Karpas-422 (cell line): Measurements from ENCODE around the gene SLC26A8. TPM values are rescaled to one million over a fixed set of nuclear protein-coding genes. Genes with fewer than 3 reads are reported as not detected.

ENCODE experiments used
- DNase-seq: peaks from one replicate; pipeline ENCODE4 v3.0.0-alpha.2; 2015
- H2AFZ ChIP-seq: fragments of 200-600 bp; sonication (generic); 2 replicates; pipeline ENCODE4 v1.6.1; 2014; ENCODE audit warnings: antibody characterized with exemption, low read length, mixed read lengths
- H3K27ac ChIP-seq: fragments of 200-600 bp; sonication (generic); 2 replicates; pipeline ENCODE4 v1.5.1; 2014; ENCODE audit warnings: mild to moderate bottlenecking, low read length, moderate library complexity
- H3K27me3 ChIP-seq: fragments of 200-600 bp; sonication (generic); 2 replicates; pipeline ENCODE4 v1.6.1; 2014; ENCODE audit warnings: low read length, mixed read lengths
- H3K36me3 ChIP-seq: fragments of 200-600 bp; sonication (generic); 2 replicates; pipeline ENCODE4 v1.6.1; 2014; ENCODE audit warnings: low read length, mixed read lengths; ENCODE audit not compliant: insufficient read depth
- H3K4me1 ChIP-seq: fragments of 200-600 bp; sonication (generic); 2 replicates; pipeline ENCODE4 v1.6.1; 2014; ENCODE audit warnings: mild to moderate bottlenecking, low read length, mixed read lengths
- H3K4me2 ChIP-seq: fragments of 200-600 bp; sonication (generic); 2 replicates; pipeline ENCODE4 v1.6.1; 2014; ENCODE audit warnings: low read length, low read depth, mild to moderate bottlenecking; ENCODE audit not compliant: poor library complexity, severe bottlenecking
- H3K4me3 ChIP-seq: fragments of 200-600 bp; sonication (generic); 2 replicates; pipeline ENCODE4 v1.5.1; 2014; ENCODE audit warnings: mild to moderate bottlenecking, antibody characterized with exemption, low read length, mixed read lengths
- H3K79me2 ChIP-seq: fragments of 200-600 bp; sonication (generic); 2 replicates; pipeline ENCODE4 v1.6.1; 2014; ENCODE audit warnings: mild to moderate bottlenecking, low read length, mixed read lengths
- H3K9ac ChIP-seq: fragments of 200-600 bp; sonication (generic); 2 replicates; pipeline ENCODE4 v1.6.0; 2014; ENCODE audit warnings: low read length
- H3K9me2 ChIP-seq: fragments of 200-600 bp; sonication (generic), shearing (Covaris generic); replicated peaks from 2 replicates; pipeline ENCODE4 v1.6.0; 2014; ENCODE audit warnings: mild to moderate bottlenecking, low read length, moderate library complexity; ENCODE audit not compliant: insufficient read depth
- H3K9me3 ChIP-seq: fragments of 300-700, 200-600 bp; sonication (generic); 2 replicates; pipeline ENCODE4 v1.6.1; 2014; ENCODE audit warnings: low read length, mixed read lengths
- H4K20me1 ChIP-seq: fragments of 200-600 bp; sonication (generic); 2 replicates; pipeline ENCODE4 v1.6.1; 2014; ENCODE audit warnings: mild to moderate bottlenecking, antibody characterized with exemption, low read length, low read depth; ENCODE audit not compliant: insufficient read depth
- total RNA-seq: library from RNA; depleted of rRNA; stranded (reverse); fragments of >200 nt; shearing (Covaris generic); gene quantifications from 2 replicates; pipeline ENCODE4 v1.2.3, GENCODE V29; 2014; ENCODE audit warnings: low replicate concordance; rRNA removed

The SLC26A8 gene, protein sequence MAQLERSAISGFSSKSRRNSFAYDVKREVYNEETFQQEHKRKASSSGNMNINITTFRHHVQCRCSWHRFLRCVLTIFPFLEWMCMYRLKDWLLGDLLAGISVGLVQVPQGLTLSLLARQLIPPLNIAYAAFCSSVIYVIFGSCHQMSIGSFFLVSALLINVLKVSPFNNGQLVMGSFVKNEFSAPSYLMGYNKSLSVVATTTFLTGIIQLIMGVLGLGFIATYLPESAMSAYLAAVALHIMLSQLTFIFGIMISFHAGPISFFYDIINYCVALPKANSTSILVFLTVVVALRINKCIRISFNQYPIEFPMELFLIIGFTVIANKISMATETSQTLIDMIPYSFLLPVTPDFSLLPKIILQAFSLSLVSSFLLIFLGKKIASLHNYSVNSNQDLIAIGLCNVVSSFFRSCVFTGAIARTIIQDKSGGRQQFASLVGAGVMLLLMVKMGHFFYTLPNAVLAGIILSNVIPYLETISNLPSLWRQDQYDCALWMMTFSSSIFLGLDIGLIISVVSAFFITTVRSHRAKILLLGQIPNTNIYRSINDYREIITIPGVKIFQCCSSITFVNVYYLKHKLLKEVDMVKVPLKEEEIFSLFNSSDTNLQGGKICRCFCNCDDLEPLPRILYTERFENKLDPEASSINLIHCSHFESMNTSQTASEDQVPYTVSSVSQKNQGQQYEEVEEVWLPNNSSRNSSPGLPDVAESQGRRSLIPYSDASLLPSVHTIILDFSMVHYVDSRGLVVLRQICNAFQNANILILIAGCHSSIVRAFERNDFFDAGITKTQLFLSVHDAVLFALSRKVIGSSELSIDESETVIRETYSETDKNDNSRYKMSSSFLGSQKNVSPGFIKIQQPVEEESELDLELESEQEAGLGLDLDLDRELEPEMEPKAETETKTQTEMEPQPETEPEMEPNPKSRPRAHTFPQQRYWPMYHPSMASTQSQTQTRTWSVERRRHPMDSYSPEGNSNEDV
- total RNA-seq, result not detected in 2 replicates

DNA sequence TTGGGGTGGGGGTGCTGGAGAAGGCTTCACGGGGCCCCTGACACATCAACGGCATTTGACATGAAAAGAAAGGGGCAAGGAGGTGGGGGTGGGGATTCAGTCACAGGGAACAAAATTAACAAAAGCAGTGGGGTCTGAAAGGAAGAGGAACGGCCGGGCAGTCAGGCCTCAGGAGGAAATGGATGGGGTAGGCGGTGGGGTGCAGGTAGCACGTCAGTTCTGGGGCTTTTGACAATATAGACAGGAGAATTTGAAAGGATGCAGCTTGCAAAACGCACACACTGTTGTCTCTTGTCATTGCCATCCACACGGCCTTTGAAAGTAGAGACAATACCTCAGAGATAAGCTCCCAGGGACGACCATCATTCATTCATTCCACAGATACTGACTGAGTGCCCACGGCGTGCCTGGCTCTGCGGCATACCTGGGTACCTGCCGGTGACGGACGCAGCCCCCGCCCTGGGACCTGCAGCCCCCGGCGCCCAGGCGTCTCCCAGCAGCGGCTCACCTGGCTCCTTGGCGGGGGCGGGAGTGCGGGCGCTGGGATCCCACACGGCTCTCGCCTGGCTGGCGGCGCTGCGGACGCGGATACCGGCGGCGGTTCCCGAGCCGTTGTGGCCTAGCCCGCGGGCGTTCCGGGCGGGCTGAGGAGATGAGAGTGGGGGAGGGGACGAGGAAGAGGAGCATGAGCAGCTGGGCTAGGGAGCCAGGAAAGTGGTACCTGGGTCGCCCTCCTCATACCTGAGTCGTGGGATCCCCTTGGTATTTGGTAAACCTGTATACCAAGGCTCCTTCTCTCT is at the start of gene SLC26A8:
Gene SLC26A8, minus strand, starts transcription at position 646 of the 800 bp plus-strand sequence. CDS start 4,934 bp downstream, outside the sequence.
- no peaks in the 10 kb centered on the region for H3K27me3 ChIP-seq
- no peak within 1 kb of the TSS for H3K4me2 ChIP-seq
- no peak within 1 kb of the TSS for H3K4me3 ChIP-seq
- H3K9me3 ChIP-seq, result no peaks in the 10 kb centered on the region
- H3K9ac ChIP-seq, result no peak within 1 kb of the TSS
- no peaks in the 10 kb centered on the region for H3K36me3 ChIP-seq
- peaks cover 16% of the 10 kb centered on the region for H3K79me2 ChIP-seq
- H4K20me1 ChIP-seq, result peaks cover 4% of the 10 kb centered on the region; the same call in 1 of the 2 replicates
- DNase-seq, result no peak
- no peaks in the 10 kb centered on the region for H3K9me2 ChIP-seq
- no peaks in the 10 kb centered on the region; the same call in 1 of the 2 replicates for H3K4me1 ChIP-seq
- no peak within 1 kb of the TSS for H3K27ac ChIP-seq
- no peak within 1 kb of the TSS for H2AFZ ChIP-seq

DNA sequence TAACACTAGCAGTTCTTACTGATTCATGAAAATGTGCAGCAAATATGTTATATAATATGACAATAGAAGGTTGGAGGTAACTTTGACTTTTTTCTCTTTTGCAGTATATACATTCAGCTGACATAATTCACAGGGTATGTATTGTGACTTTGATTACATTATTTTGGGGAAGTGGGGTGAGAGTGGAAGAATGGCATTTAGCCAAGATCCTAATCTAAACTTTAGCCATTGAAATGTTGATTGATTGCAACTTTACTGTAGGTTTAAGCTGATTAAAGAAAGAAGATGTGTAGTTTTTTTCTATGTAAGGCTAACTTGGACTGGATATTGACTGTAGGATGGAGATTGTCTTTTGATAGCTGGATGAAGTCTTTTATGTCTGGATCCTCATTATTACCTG is 49.1 kb upstream of the SLC26A8 start:
- H3K4me3 ChIP-seq, result no peak overlapping the region
- no peak overlapping the region for H3K9ac ChIP-seq
- H3K4me2 ChIP-seq, result no peak overlapping the region
- no peak overlapping the region for H3K27ac ChIP-seq
- no peaks in the 10 kb centered on the region; the same call in 1 of the 2 replicates for H3K4me1 ChIP-seq
- no peak overlapping the region for H2AFZ ChIP-seq
- H3K9me3 ChIP-seq, result no peaks in the 10 kb centered on the region
- H3K27me3 ChIP-seq, result no peaks in the 10 kb centered on the region
- H3K36me3 ChIP-seq, result peaks cover 25% of the 10 kb centered on the region; the same call in 1 of the 2 replicates
- H3K79me2 ChIP-seq, result peaks cover 76% of the 10 kb centered on the region
- no peak for DNase-seq
- no peaks in the 10 kb centered on the region for H3K9me2 ChIP-seq
- H4K20me1 ChIP-seq, result no peaks in the 10 kb centered on the region

DNA sequence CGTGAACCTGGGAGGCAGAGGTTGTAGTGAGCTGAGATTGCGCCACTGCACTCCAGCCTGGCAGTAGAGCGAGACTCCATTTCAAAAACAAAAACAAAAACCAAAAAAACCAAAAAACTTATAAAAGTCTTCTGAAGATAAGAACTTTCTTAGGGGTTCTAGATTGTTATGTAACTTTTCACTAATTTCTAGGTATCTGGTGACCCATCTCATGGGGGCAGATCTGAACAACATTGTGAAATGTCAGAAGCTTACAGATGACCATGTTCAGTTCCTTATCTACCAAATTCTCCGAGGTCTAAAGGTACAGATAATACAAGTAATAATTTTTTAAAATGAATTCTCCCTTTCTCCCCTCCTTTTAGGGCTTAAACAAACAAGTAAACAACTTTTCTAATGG is 48.2 kb upstream of the SLC26A8 start:
- H3K9me3 ChIP-seq, result no peaks in the 10 kb centered on the region
- H3K36me3 ChIP-seq, result peaks cover 16% of the 10 kb centered on the region; the same call in 1 of the 2 replicates
- H3K79me2 ChIP-seq, result peaks cover 76% of the 10 kb centered on the region
- no peak overlapping the region for H2AFZ ChIP-seq
- H3K9ac ChIP-seq, result no peak overlapping the region
- no peak overlapping the region for H3K4me3 ChIP-seq
- no peak overlapping the region for H3K27ac ChIP-seq
- H3K27me3 ChIP-seq, result no peaks in the 10 kb centered on the region
- H4K20me1 ChIP-seq, result no peaks in the 10 kb centered on the region
- H3K9me2 ChIP-seq, result no peaks in the 10 kb centered on the region
- no peak for DNase-seq
- H3K4me2 ChIP-seq, result no peak overlapping the region
- H3K4me1 ChIP-seq, result no peaks in the 10 kb centered on the region; the same call in 1 of the 2 replicates

DNA sequence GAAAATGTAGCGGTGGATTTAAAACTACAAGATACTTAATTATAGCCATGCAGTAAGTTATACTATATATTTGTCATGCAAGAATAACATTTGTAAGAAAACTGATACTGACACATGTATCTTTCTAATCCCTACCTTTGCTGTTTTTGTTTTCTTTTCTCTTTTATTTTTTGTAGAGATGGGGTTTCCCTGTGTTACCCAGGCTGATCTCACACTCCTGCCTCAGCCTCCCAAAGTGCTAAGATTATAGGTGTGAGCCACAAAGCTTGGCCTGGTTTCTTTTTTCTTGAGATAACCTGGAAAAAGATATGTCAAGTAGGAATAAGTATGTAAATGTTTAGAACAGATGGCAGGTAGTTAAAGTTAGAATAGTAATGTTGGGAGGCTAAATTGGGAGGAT is 47.3 kb upstream of the SLC26A8 start:
- no peak overlapping the region for H3K4me2 ChIP-seq
- H3K27ac ChIP-seq, result no peak overlapping the region
- peaks cover 81% of the 10 kb centered on the region for H3K79me2 ChIP-seq
- H3K27me3 ChIP-seq, result no peaks in the 10 kb centered on the region
- no peak overlapping the region for H2AFZ ChIP-seq
- H3K9me3 ChIP-seq, result no peaks in the 10 kb centered on the region
- no peaks in the 10 kb centered on the region for H3K9me2 ChIP-seq
- H4K20me1 ChIP-seq, result no peaks in the 10 kb centered on the region
- no peaks in the 10 kb centered on the region; the same call in 1 of the 2 replicates for H3K4me1 ChIP-seq
- H3K4me3 ChIP-seq, result no peak overlapping the region
- peaks cover 8% of the 10 kb centered on the region; the same call in 1 of the 2 replicates for H3K36me3 ChIP-seq
- H3K9ac ChIP-seq, result no peak overlapping the region
- no peak for DNase-seq

DNA sequence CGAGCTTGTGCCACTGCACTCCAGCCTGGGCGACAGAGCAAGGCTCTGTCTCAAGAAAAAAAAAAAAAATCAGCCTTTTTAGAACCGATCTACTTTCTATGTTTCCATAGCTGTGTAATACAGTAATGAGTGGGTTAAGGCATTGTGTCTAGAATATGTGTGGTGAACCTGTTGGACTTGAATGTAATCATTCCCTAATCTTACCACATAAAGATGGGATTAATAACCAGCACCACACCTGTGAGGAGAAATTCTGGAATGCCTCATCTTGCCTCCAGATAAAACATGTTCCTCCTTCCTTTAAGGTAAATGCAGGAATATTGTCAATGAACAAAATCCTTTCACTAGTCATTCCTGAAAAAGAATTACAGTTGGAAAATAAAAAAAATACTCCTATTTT is 46.8 kb upstream of the SLC26A8 start:
- H4K20me1 ChIP-seq, result no peaks in the 10 kb centered on the region
- no peak for DNase-seq
- H3K27me3 ChIP-seq, result no peaks in the 10 kb centered on the region
- H3K4me2 ChIP-seq, result no peak overlapping the region
- H3K4me1 ChIP-seq, result no peaks in the 10 kb centered on the region; the same call in 1 of the 2 replicates
- H3K9ac ChIP-seq, result no peak overlapping the region
- no peak overlapping the region for H2AFZ ChIP-seq
- no peak overlapping the region for H3K4me3 ChIP-seq
- no peak overlapping the region for H3K27ac ChIP-seq
- H3K9me3 ChIP-seq, result no peaks in the 10 kb centered on the region
- H3K9me2 ChIP-seq, result no peaks in the 10 kb centered on the region
- H3K79me2 ChIP-seq, result peaks cover 81% of the 10 kb centered on the region
- H3K36me3 ChIP-seq, result peaks cover 4% of the 10 kb centered on the region; the same call in 1 of the 2 replicates

DNA sequence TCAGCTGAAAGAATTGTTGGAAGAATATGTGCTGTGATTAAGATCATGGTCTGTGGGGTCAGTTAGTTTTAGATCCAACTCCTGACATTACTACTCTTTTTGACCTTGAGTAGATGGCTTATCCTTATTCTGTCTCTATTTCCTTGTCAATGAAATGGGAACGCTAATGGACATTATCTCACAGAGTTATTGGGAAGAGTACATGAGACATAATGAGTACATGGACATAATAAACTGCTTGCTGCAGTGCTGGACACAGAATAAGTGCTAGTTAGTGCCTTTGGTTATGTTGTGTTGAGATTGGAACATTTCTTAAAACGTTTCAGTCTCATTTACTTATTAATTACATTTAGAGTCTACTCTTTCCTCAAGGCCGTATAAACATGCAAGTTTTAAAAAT is 45.8 kb upstream of the SLC26A8 start:
- H3K9me3 ChIP-seq, result no peaks in the 10 kb centered on the region
- no peak overlapping the region for H3K4me2 ChIP-seq
- H3K36me3 ChIP-seq, result no peaks in the 10 kb centered on the region
- no peak overlapping the region for H3K27ac ChIP-seq
- no peak overlapping the region for H3K9ac ChIP-seq
- H4K20me1 ChIP-seq, result no peaks in the 10 kb centered on the region
- H3K9me2 ChIP-seq, result no peaks in the 10 kb centered on the region
- no peaks in the 10 kb centered on the region for H3K27me3 ChIP-seq
- no peak overlapping the region for H3K4me3 ChIP-seq
- peaks cover 86% of the 10 kb centered on the region for H3K79me2 ChIP-seq
- H2AFZ ChIP-seq, result no peak overlapping the region
- no peaks in the 10 kb centered on the region for H3K4me1 ChIP-seq
- DNase-seq, result no peak

DNA sequence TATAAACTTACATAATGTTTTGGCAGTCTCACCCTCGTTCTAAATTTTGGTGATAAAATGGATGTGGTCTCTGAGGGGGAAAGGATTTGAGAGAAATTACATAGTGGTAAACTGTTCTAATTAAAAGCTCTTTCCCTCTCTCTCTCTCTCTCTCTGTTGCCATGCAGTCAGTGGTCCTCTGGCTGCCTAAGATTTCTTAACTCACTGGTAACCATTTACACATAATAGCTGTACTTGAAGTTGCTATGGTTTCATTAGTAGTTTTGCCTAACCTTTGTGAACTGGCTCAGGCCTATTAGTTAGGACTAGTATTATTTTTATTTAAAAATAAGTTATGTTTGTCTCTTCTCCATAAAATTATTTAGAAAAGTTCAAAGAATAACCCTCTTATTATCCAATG is 45.1 kb upstream of the SLC26A8 start:
- Histone ChIP-seq H3K9ac (no peak overlapping the region), H3K27ac (no peak overlapping the region), H3K9me3 (no peaks in the 10 kb centered on the region), H3K27me3 (no peaks in the 10 kb centered on the region), H4K20me1 (no peaks in the 10 kb centered on the region), H3K4me1 (no peaks in the 10 kb centered on the region), H3K36me3 (no peaks in the 10 kb centered on the region), H3K9me2 (no peaks in the 10 kb centered on the region), H3K4me2 (no peak overlapping the region), H2AFZ (no peak overlapping the region), H3K79me2 (peaks cover 92% of the 10 kb centered on the region), H3K4me3 (no peak overlapping the region)
- DNase-seq, result no peak
